Immature natural killer cell (primary cell): ENCODE measurements around the gene NTNG2. TPM values are rescaled to one million over a fixed set of nuclear protein-coding genes. Genes with fewer than 3 reads are reported as not detected.
A peak's percentile ranks its signal among the peaks of the same experiment; 100 is the strongest.
"Not testable (repeated sequence)": the region's sequence is repeated elsewhere in the genome, so short reads cannot be mapped to it uniquely, and the experiment has no call there.

Experiments
- DNase-seq, 3 donors: peaks; one replicate each; pipeline ENCODE4 v3.0.0; 2022; ENCODE audit warnings: mixed read lengths in 1 of 3
- H3K27ac Mint-ChIP-seq, 6 donors: one replicate each; pipeline ENCODE4 v1.8.0; 2020; ENCODE audit warnings: mixed read lengths in 6 of 6, mild to moderate bottlenecking in 5 of 6, inconsistent platforms in 4 of 6, moderate library complexity in 3 of 6
- H3K27me3 Mint-ChIP-seq, 3 donors: one replicate each; pipeline ENCODE4 v1.8.0; 2020 to 2021; ENCODE audit warnings: low read depth in 3 of 3, mild to moderate bottlenecking in 3 of 3, mixed read lengths in 3 of 3, moderate library complexity in 3 of 3, inconsistent platforms in 1 of 3
- H3K36me3 Mint-ChIP-seq, 3 donors: one replicate each; pipeline ENCODE4 v1.8.0; 2020; ENCODE audit warnings: mixed read lengths in 3 of 3, inconsistent platforms in 2 of 3, mild to moderate bottlenecking in 2 of 3
- H3K4me1 Mint-ChIP-seq, 2 donors: one replicate each; pipeline ENCODE4 v1.8.0; 2020; ENCODE audit warnings: inconsistent platforms in 2 of 2, mild to moderate bottlenecking in 2 of 2, mixed read lengths in 2 of 2, moderate library complexity in 1 of 2
- H3K4me3 Mint-ChIP-seq, 5 donors: one replicate each; pipeline ENCODE4 v1.8.0; 2020; ENCODE audit warnings: mild to moderate bottlenecking in 5 of 5, mixed read lengths in 5 of 5, inconsistent platforms in 3 of 5, moderate library complexity in 3 of 5
- H3K9me3 Mint-ChIP-seq, 6 donors: one replicate each; pipeline ENCODE4 v1.8.0; 2020; ENCODE audit warnings: mild to moderate bottlenecking in 6 of 6, mixed read lengths in 6 of 6, inconsistent platforms in 4 of 6, moderate library complexity in 3 of 6
- polyA plus RNA-seq, 3 donors: library from polyadenylated mRNA; unstranded; fragments of 300-500 nt; fragmentation: Illumina TruSeq; gene quantifications; one replicate each; pipeline ENCODE4 v1.2.3, GENCODE V29; 2021

The NTNG2 gene
- under 1 TPM; 0.27 to 0.94 (median 0.62) TPM for polyA plus RNA-seq

GRCh38 chr9:132161743-132162184, at the start of gene NTNG2:
TSS of gene NTNG2 (plus strand) at chr9:132162058. CDS start at chr9:132166832, 4,774 bp downstream.
- peaks cover 0 to 1% (median 0%) of the 10 kb centered on the region in 6 donors for H3K9me3 Mint-ChIP-seq
- H3K27ac Mint-ChIP-seq, result peak within 1 kb of the TSS; percentile 84 to 97 (median 92)
- H3K4me3 Mint-ChIP-seq, result peak within 1 kb of the TSS; percentile 94 to 100 (median 97)
- H3K27me3 Mint-ChIP-seq, result peaks cover 12 to 27% (median 20%) of the 10 kb centered on the region in 3 donors
- H3K36me3 Mint-ChIP-seq, result peaks cover 0 to 4% (median 4%) of the 10 kb centered on the region in 3 donors
- H3K4me1 Mint-ChIP-seq, result peaks cover 13 to 26% of the 10 kb centered on the region in 2 donors
- no peak for DNase-seq

GRCh38 chr9:132114102-132114707, 47.7 kb upstream of the NTNG2 start:
- Mint-ChIP-seq H3K27me3 (peaks cover 7 to 20% (median 15%) of the 10 kb centered on the region in 3 donors), H3K27ac (no peak overlapping the region), H3K4me3 (no peak overlapping the region), H3K4me1 (no peaks in the 10 kb centered on the region), H3K36me3 (no peaks in the 10 kb centered on the region), H3K9me3 (no peaks in the 10 kb centered on the region)
- peak; percentile 21 to 48 (median 36) for DNase-seq

GRCh38 chr9:132116583-132116982, 45.3 kb upstream of the NTNG2 start:
- no peak overlapping the region for H3K27ac Mint-ChIP-seq
- peaks cover 7 to 16% (median 9%) of the 10 kb centered on the region in 3 donors for H3K27me3 Mint-ChIP-seq

GRCh38 chr9:132117694-132118093, 44.2 kb upstream of the NTNG2 start:
- Mint-ChIP-seq H3K9me3 (no peaks in the 10 kb centered on the region), H3K4me1 (no peaks in the 10 kb centered on the region), H3K4me3 (no peak overlapping the region), H3K27ac (no peak overlapping the region), H3K27me3 (peaks cover 9 to 16% (median 9%) of the 10 kb centered on the region in 3 donors), H3K36me3 (no peaks in the 10 kb centered on the region)
- DNase-seq, result no peak

More at GRCh38 chr9:132116583-132116982, 45.3 kb upstream of the NTNG2 start:
- Mint-ChIP-seq H3K4me1 (no peaks in the 10 kb centered on the region), H3K9me3 (no peaks in the 10 kb centered on the region), H3K4me3 (no peak overlapping the region), H3K36me3 (no peaks in the 10 kb centered on the region)
- no peak for DNase-seq

- no peak for DNase-seq
- no peak overlapping the region for H3K27ac Mint-ChIP-seq
- H3K4me3 Mint-ChIP-seq, result no peak overlapping the region
- no peaks in the 10 kb centered on the region for H3K36me3 Mint-ChIP-seq
- no peaks in the 10 kb centered on the region for H3K9me3 Mint-ChIP-seq
- peaks cover under 1 to 2% of the 10 kb centered on the region in 2 donors for H3K4me1 Mint-ChIP-seq
- peaks cover 9 to 25% (median 14%) of the 10 kb centered on the region in 3 donors for H3K27me3 Mint-ChIP-seq
These were observed 40.8 kb upstream of the NTNG2 start for GRCh38 chr9:132121021-132121420.

GRCh38 chr9:132124800-132125199, 37.1 kb upstream of the NTNG2 start:
- DNase-seq, result no peak
- Mint-ChIP-seq H3K9me3 (no peaks in the 10 kb centered on the region), H3K27ac (no peak overlapping the region), H3K36me3 (no peaks in the 10 kb centered on the region), H3K27me3 (peaks cover 10 to 26% (median 23%) of the 10 kb centered on the region in 3 donors), H3K4me1 (peaks cover 6 to 7% of the 10 kb centered on the region in 2 donors), H3K4me3 (no peak overlapping the region)

- Mint-ChIP-seq H3K4me3 (no peak overlapping the region), H3K9me3 (no peaks in the 10 kb centered on the region), H3K4me1 (peaks cover 6 to 7% of the 10 kb centered on the region in 2 donors), H3K36me3 (no peaks in the 10 kb centered on the region), H3K27me3 (peaks cover 10 to 26% (median 23%) of the 10 kb centered on the region in 3 donors), H3K27ac (no peak overlapping the region)
- no peak for DNase-seq
These were observed 36.5 kb upstream of the NTNG2 start for GRCh38 chr9:132125361-132125760.

GRCh38 chr9:132125944-132126679, 35.7 kb upstream of the NTNG2 start:
- Mint-ChIP-seq H3K27me3 (peaks cover 10 to 28% (median 22%) of the 10 kb centered on the region in 3 donors), H3K9me3 (no peaks in the 10 kb centered on the region), H3K27ac (no peak overlapping the region), H3K4me1 (peaks cover 6 to 7% of the 10 kb centered on the region in 2 donors), H3K36me3 (no peaks in the 10 kb centered on the region), H3K4me3 (peak overlapping the region in 3 of 5 donors; percentile 25 to 68 (median 42))
- no peak for DNase-seq

GRCh38 chr9:132126680-132127236, 35.1 kb upstream of the NTNG2 start:
- Mint-ChIP-seq H3K4me1 (peaks cover 6 to 7% of the 10 kb centered on the region in 2 donors), H3K36me3 (no peaks in the 10 kb centered on the region), H3K27me3 (peaks cover 9 to 27% (median 24%) of the 10 kb centered on the region in 3 donors), H3K27ac (no peak overlapping the region), H3K4me3 (peak overlapping the region in 2 of 5 donors; percentile 42 to 68), H3K9me3 (no peaks in the 10 kb centered on the region)
- DNase-seq, result no peak

- no peaks in the 10 kb centered on the region for H3K36me3 Mint-ChIP-seq
- DNase-seq, result no peak
- no peak overlapping the region for H3K4me3 Mint-ChIP-seq
- peaks cover 9 to 23% (median 23%) of the 10 kb centered on the region in 3 donors for H3K27me3 Mint-ChIP-seq
- H3K9me3 Mint-ChIP-seq, result no peaks in the 10 kb centered on the region
- peaks cover 6 to 7% of the 10 kb centered on the region in 2 donors for H3K4me1 Mint-ChIP-seq
- H3K27ac Mint-ChIP-seq, result no peak overlapping the region
These were observed 33.8 kb upstream of the NTNG2 start for GRCh38 chr9:132127888-132128534.

- H3K4me1 Mint-ChIP-seq, result peaks cover 6 to 7% of the 10 kb centered on the region in 2 donors
- H3K27me3 Mint-ChIP-seq, result peaks cover 9 to 22% (median 14%) of the 10 kb centered on the region in 3 donors
- no peaks in the 10 kb centered on the region for H3K36me3 Mint-ChIP-seq
- H3K4me3 Mint-ChIP-seq, result no peak overlapping the region
- H3K9me3 Mint-ChIP-seq, result no peaks in the 10 kb centered on the region
- DNase-seq, result no peak
- H3K27ac Mint-ChIP-seq, result no peak overlapping the region
These were observed 32.3 kb upstream of the NTNG2 start for GRCh38 chr9:132129535-132129934.

- not testable (repeated sequence) for H3K27ac Mint-ChIP-seq, H3K27me3 Mint-ChIP-seq, DNase-seq, H3K4me3 Mint-ChIP-seq, H3K36me3 Mint-ChIP-seq, H3K9me3 Mint-ChIP-seq, H3K4me1 Mint-ChIP-seq
These were observed 27.8 kb upstream of the NTNG2 start for GRCh38 chr9:132134085-132134484.

GRCh38 chr9:132135456-132135855, 26.4 kb upstream of the NTNG2 start:
- Mint-ChIP-seq H3K27me3 (peaks cover 5 to 12% (median 10%) of the 10 kb centered on the region in 3 donors), H3K4me3 (no peak overlapping the region), H3K36me3 (no peaks in the 10 kb centered on the region), H3K9me3 (no peaks in the 10 kb centered on the region), H3K4me1 (no peaks in the 10 kb centered on the region), H3K27ac (no peak overlapping the region)
- no peak for DNase-seq
